SJSA1 (cell line): ENCODE results near the gene CAMP. TPM values are rescaled to one million over a fixed set of nuclear protein-coding genes. Genes with fewer than 3 reads are reported as not detected.

Source experiments
- total RNA-seq: library from RNA; depleted of rRNA; stranded (reverse); fragments of >200 nt; shearing (Covaris generic); gene quantifications from 2 replicates; pipeline ENCODE4 v1.2.3, GENCODE V29; 2014; rRNA removed

CAMP gene
- total RNA-seq, 1 experiment from 2014 or later, result not detected

Other genes with a start within 250 kb of the CAMP start
- gene MAP4, start 207.1 kb upstream of the CAMP start, total RNA-seq, result 74.8 and 88.0 TPM in 2 replicates
- 29.1 and 36.0 TPM in 2 replicates for gene CDC25A, start 35.1 kb upstream of the CAMP start, total RNA-seq
- 0.75 and 2.4 TPM in 2 replicates for gene ZNF589, start 17.6 kb downstream of the CAMP start, total RNA-seq
- gene NME6, start 77.9 kb downstream of the CAMP start, total RNA-seq, result 27.8 and 35.5 TPM in 2 replicates
- not detected in 2 replicates for gene SPINK8, start 110.2 kb downstream of the CAMP start, total RNA-seq
- gene FBXW12, start 148.7 kb downstream of the CAMP start, total RNA-seq, result not detected in 2 replicates
- gene PLXNB1, start 206.6 kb downstream of the CAMP start, total RNA-seq, result 4.0 and 11.7 TPM in 2 replicates
- gene CCDC51, start 216.6 kb downstream of the CAMP start, total RNA-seq, result 11.0 and 15.9 TPM in 2 replicates
- 551 and 569 TPM in 2 replicates for gene TMA7, start 216.8 kb downstream of the CAMP start, total RNA-seq
- 4.1 and 9.7 TPM in 2 replicates for gene ATRIP, start 223.2 kb downstream of the CAMP start, total RNA-seq